Measurements from ENCODE around the gene CCDC170.

CCDC170 gene

GRCh38 chr6:151589667-151590066 is 95.8 kb downstream of the CCDC170 start:
- TF ChIP-seq CTCF (IDR thresholded peaks at IDR 0.05) = no peak

GRCh38 chr6:151590742-151591141 is 96.9 kb downstream of the CCDC170 start:
- no peak for TF ChIP-seq CTCF (IDR thresholded peaks at IDR 0.05)

GRCh38 chr6:151592449-151593159 is 98.8 kb downstream of the CCDC170 start:
- TF ChIP-seq CTCF (IDR thresholded peaks at IDR 0.05) = no peak

- no peak for TF ChIP-seq CTCF (IDR thresholded peaks at IDR 0.05)
Measured at GRCh38 chr6:151609146-151609902, 115.5 kb downstream of the CCDC170 start.

GRCh38 chr6:151610326-151610725 is 116.5 kb downstream of the CCDC170 start:
- no peak for TF ChIP-seq CTCF (IDR thresholded peaks at IDR 0.05)

GRCh38 chr6:151614630-151615029 is 120.8 kb downstream of the CCDC170 start:
- TF ChIP-seq CTCF (IDR thresholded peaks at IDR 0.05) = no peak

- no peak for TF ChIP-seq CTCF (IDR thresholded peaks at IDR 0.05)
Measured at GRCh38 chr6:151616091-151616513, 122.3 kb downstream of the CCDC170 start.

All from LNCAP (cell line).